HepG2 (cell line): Measurements from ENCODE around the gene CCDC57. TPM values are rescaled to one million over a fixed set of nuclear protein-coding genes. Genes with fewer than 3 reads are reported as not detected.
A peak's percentile ranks its signal among the peaks of the same experiment; 100 is the strongest.

ENCODE experiments used
- CEBPB ChIP-seq: IDR thresholded peaks from 2 replicates; pipeline ENCODE4 v1.6.1; 2011; ENCODE audit warnings: low read depth, low read length, improper control_type of control experiment, borderline replicate concordance
- IKZF4 ChIP-seq: sonication (generic); formaldehyde crosslinking; IDR thresholded peaks from 2 replicates; pipeline ENCODE4 v1.5.1; 2020; ENCODE audit warnings: borderline replicate concordance, mild to moderate bottlenecking, low read depth, missing genetic modification reagents; ENCODE audit errors: not compliant biosample characterization
- MTA1 ChIP-seq: sonication (generic); formaldehyde crosslinking; IDR thresholded peaks from 2 replicates; pipeline ENCODE4 v1.4.0; 2020; ENCODE audit warnings: missing genetic modification reagents, mild to moderate bottlenecking, borderline replicate concordance
- RARA ChIP-seq: IDR thresholded peaks from 2 replicates; pipeline ENCODE4 v1.6.1; 2016; ENCODE audit warnings: missing genetic modification reagents, missing compliant biosample characterization
- ZNF230 ChIP-seq: sonication (generic); formaldehyde crosslinking; IDR thresholded peaks from 2 replicates; pipeline ENCODE4 v1.4.0; 2020; ENCODE audit warnings: mild to moderate bottlenecking, missing genetic modification reagents
- ZNF329 ChIP-seq: sonication (generic); formaldehyde crosslinking; IDR thresholded peaks from 2 replicates; pipeline ENCODE4 v1.9.0; 2021; ENCODE audit warnings: low read depth, mild to moderate bottlenecking, missing genetic modification reagents
- ZNF562 ChIP-seq: sonication (generic); formaldehyde crosslinking; IDR thresholded peaks from 2 replicates; pipeline ENCODE4 v1.8.0; 2022; ENCODE audit warnings: missing genetic modification reagents, borderline replicate concordance
- ZNF776 ChIP-seq: sonication (generic); formaldehyde crosslinking; IDR thresholded peaks from 2 replicates; pipeline ENCODE4 v1.4.0; 2020; ENCODE audit warnings: mild to moderate bottlenecking, missing genetic modification reagents
- ZNF891 ChIP-seq: sonication (generic); formaldehyde crosslinking; IDR thresholded peaks from 2 replicates; pipeline ENCODE4 v1.5.0; 2020; ENCODE audit warnings: mild to moderate bottlenecking, missing genetic modification reagents
- polyA plus RNA-seq, 8 experiments: library from polyadenylated mRNA; depleted of rRNA in 3 of 8; stranded (reverse) in 7 of 8; unstranded in 1 of 8; fragments of >200 nt; fragmentation: Illumina TruSeq in 4 of 8; extraction: Trizol in 4 of 8; gene quantifications; 2 replicates each; pipeline versions ENCODE4 v1.2.1 to v1.2.3, GENCODE V29; 2011 to 2016; ENCODE audit warnings: low read depth in 4 of 8, missing spikeins in 1 of 8, mixed read lengths in 1 of 8; ENCODE audit not compliant: insufficient read depth in 1 of 8
- total RNA-seq, 5 experiments: library from RNA; depleted of rRNA; stranded (reverse); fragments of >200 nt; fragmentation: Illumina TruSeq; extraction: Trizol; gene quantifications; 2 replicates each; pipeline ENCODE4 v1.2.3, GENCODE V29; 2016; ENCODE audit warnings: low read depth in 1 of 5
- TF ChIP-seq, protein P1 (sequence below): conservative IDR thresholded peaks from 2 replicates; pipeline ENCODE4 v1.6.1; 2018; ENCODE audit warnings: missing genetic modification reagents
- TF ChIP-seq, protein P2 (sequence below): sonication (generic); formaldehyde crosslinking; IDR thresholded peaks from 2 replicates; pipeline ENCODE4 v1.4.0; 2020; ENCODE audit warnings: missing genetic modification reagents, borderline replicate concordance
- TF ChIP-seq, protein P3 (sequence below): sonication (generic); formaldehyde crosslinking; IDR thresholded peaks from 2 replicates; pipeline ENCODE4 v1.4.0; 2020; ENCODE audit warnings: mild to moderate bottlenecking, low read depth, missing genetic modification reagents
- TF ChIP-seq, protein P4 (sequence below): sonication (generic); formaldehyde crosslinking; IDR thresholded peaks from 2 replicates; pipeline ENCODE4 v1.4.0; 2020; ENCODE audit warnings: mild to moderate bottlenecking, missing genetic modification reagents

CCDC57 gene
- total and polyA plus RNA-seq, 2 of the 13 experiments (the other 11 are each of a cell fraction or from before 2014, with no cell fraction given), result 59.3 to 59.9 TPM

DNA sequence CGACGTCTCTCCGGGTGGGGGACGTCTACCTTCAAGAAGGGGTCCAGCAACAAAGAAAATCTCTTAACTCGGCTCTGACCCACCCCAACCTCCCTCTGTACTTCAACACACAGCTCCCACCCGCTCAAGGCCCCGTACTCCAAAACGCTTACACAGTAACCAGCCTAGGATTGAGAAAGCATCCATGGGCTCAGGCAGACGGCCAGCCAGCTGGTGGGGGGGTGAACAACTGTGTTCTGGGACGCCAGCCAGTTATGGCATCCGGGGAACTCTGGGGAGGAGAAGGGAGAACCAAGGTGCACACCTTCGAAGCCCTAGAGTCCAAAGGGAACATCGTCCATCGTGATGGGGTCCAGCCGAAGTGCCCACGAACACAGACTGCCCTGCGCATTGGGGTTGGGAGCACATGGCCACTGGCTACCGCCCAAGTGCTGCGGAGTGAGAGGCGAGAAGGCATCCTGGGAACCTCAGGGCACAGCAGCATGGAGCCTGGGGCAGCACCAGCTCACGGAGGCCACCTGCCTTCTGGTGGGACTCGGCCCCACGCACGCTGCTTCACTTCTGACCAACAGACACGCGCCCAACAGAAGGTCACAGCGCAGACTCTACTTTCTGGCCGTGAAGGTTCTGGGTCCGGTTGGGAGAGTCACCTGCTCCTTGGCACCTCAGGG lies 30.5 kb upstream of the CCDC57 start (continued):
- TF ChIP-seq, protein P1, sequence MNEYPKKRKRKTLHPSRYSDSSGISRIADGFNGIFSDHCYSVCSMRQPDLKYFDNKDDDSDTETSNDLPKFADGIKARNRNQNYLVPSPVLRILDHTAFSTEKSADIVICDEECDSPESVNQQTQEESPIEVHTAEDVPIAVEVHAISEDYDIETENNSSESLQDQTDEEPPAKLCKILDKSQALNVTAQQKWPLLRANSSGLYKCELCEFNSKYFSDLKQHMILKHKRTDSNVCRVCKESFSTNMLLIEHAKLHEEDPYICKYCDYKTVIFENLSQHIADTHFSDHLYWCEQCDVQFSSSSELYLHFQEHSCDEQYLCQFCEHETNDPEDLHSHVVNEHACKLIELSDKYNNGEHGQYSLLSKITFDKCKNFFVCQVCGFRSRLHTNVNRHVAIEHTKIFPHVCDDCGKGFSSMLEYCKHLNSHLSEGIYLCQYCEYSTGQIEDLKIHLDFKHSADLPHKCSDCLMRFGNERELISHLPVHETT, result peak; percentile 41; the same call in 1 of the 2 replicates
- TF ChIP-seq IKZF4 (CRISPR knock-in tag) (no peak), ZNF230 (CRISPR knock-in tag) (0 out of 2 replicates have a peak, but pooled peaks have one; percentile 76), ZNF329 (CRISPR knock-in tag) (no peak), ZNF891 (CRISPR knock-in tag) (no peak), ZNF776 (CRISPR knock-in tag) (peak; percentile 40; the same call in 1 of the 2 replicates), MTA1 (CRISPR knock-in tag) (peak; percentile 92), CEBPB (peak; percentile 78; the same call in 1 of the 2 replicates), ZNF562 (CRISPR knock-in tag) (no peak), RARA (CRISPR knock-in tag) (peak; percentile 3; the same call in 1 of the 2 replicates)
- TF ChIP-seq, protein P2, sequence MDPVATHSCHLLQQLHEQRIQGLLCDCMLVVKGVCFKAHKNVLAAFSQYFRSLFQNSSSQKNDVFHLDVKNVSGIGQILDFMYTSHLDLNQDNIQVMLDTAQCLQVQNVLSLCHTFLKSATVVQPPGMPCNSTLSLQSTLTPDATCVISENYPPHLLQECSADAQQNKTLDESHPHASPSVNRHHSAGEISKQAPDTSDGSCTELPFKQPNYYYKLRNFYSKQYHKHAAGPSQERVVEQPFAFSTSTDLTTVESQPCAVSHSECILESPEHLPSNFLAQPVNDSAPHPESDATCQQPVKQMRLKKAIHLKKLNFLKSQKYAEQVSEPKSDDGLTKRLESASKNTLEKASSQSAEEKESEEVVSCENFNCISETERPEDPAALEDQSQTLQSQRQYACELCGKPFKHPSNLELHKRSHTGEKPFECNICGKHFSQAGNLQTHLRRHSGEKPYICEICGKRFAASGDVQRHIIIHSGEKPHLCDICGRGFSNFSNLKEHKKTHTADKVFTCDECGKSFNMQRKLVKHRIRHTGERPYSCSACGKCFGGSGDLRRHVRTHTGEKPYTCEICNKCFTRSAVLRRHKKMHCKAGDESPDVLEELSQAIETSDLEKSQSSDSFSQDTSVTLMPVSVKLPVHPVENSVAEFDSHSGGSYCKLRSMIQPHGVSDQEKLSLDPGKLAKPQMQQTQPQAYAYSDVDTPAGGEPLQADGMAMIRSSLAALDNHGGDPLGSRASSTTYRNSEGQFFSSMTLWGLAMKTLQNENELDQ, result no peak
- TF ChIP-seq, protein P3, sequence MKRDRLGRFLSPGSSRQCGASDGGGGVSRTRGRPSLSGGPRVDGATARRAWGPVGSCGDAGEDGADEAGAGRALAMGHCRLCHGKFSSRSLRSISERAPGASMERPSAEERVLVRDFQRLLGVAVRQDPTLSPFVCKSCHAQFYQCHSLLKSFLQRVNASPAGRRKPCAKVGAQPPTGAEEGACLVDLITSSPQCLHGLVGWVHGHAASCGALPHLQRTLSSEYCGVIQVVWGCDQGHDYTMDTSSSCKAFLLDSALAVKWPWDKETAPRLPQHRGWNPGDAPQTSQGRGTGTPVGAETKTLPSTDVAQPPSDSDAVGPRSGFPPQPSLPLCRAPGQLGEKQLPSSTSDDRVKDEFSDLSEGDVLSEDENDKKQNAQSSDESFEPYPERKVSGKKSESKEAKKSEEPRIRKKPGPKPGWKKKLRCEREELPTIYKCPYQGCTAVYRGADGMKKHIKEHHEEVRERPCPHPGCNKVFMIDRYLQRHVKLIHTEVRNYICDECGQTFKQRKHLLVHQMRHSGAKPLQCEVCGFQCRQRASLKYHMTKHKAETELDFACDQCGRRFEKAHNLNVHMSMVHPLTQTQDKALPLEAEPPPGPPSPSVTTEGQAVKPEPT, result peak; percentile 86; the same call in 1 of the 2 replicates
- TF ChIP-seq, protein P4, sequence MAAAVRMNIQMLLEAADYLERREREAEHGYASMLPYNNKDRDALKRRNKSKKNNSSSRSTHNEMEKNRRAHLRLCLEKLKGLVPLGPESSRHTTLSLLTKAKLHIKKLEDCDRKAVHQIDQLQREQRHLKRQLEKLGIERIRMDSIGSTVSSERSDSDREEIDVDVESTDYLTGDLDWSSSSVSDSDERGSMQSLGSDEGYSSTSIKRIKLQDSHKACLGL (CRISPR knock-in tag), result peak; percentile 60; the same call in 1 of the 2 replicates
